K562 (cell line): ENCODE measurements around the gene PTGES3. TPM values are rescaled to one million over a fixed set of nuclear protein-coding genes. Genes with fewer than 3 reads are reported as not detected.

Experiments
- CC2D1A ChIP-seq: fragments of 450-650 bp; IDR thresholded peaks from 2 replicates; pipeline ENCODE4 v1.6.1; 2017; ENCODE audit warnings: mild to moderate bottlenecking
- CHCHD3 ChIP-seq: fragments of 250-450 bp; sonication (Bioruptor Pico); IDR thresholded peaks from 2 replicates; pipeline ENCODE4 v2.1.2; 2022; ENCODE audit warnings: mild to moderate bottlenecking
- HIVEP1 ChIP-seq: fragments of 250-450 bp; sonication (Bioruptor Pico); IDR thresholded peaks from 2 replicates; pipeline ENCODE4 v1.4.0; 2020; ENCODE audit warnings: mild to moderate bottlenecking
- KAT7 ChIP-seq: sonication (generic); formaldehyde crosslinking; IDR thresholded peaks from 2 replicates; pipeline ENCODE4 v1.8.0; 2022; ENCODE audit warnings: missing genetic modification reagents, mild to moderate bottlenecking, borderline replicate concordance
- KDM2B ChIP-seq: fragments of 250-450 bp; sonication (Bioruptor Pico); IDR thresholded peaks from 2 replicates; pipeline ENCODE4 v1.8.0; 2021; ENCODE audit warnings: mild to moderate bottlenecking, moderate library complexity
- MXI1 ChIP-seq: IDR thresholded peaks from 2 replicates; pipeline ENCODE4 v1.6.1; 2011; ENCODE audit warnings: low read depth, mild to moderate bottlenecking, improper control_type of control experiment, low read length
- NR1H2 ChIP-seq: sonication (generic); formaldehyde crosslinking; IDR thresholded peaks from 2 replicates; pipeline ENCODE4 v1.4.0; 2020; ENCODE audit warnings: mild to moderate bottlenecking, missing genetic modification reagents
- SNRNP70 ChIP-seq: fragments of 200-400 bp; formaldehyde crosslinking; optimal IDR thresholded peaks from 2 replicates; pipeline ENCODE3; 2017; ENCODE audit warnings: low read depth, low read length
- TAF15 ChIP-seq: fragments of 200-400 bp; formaldehyde crosslinking; IDR thresholded peaks from 2 replicates; pipeline ENCODE4 v1.6.1; 2017; ENCODE audit warnings: mild to moderate bottlenecking, low read depth, low read length, moderate library complexity
- XRCC5 ChIP-seq: fragments of 200-400 bp; formaldehyde crosslinking; IDR thresholded peaks from 2 replicates; pipeline ENCODE4 v1.6.1; 2017; ENCODE audit warnings: low read depth, mild to moderate bottlenecking, low read length
- ZC3H4 ChIP-seq: sonication (generic); formaldehyde crosslinking; IDR thresholded peaks from 2 replicates; pipeline ENCODE4 v1.9.0; 2021; ENCODE audit warnings: missing genetic modification reagents, borderline replicate concordance
- ZFX ChIP-seq: sonication (generic); formaldehyde crosslinking; IDR thresholded peaks from 2 replicates; pipeline ENCODE4 v1.8.0; 2022; ENCODE audit warnings: mild to moderate bottlenecking, missing genetic modification reagents, moderate library complexity
- ZNF124 ChIP-seq: sonication (generic); formaldehyde crosslinking; IDR thresholded peaks from 2 replicates; pipeline ENCODE4 v1.8.1; 2022; ENCODE audit warnings: missing genetic modification reagents
- ZNF133 ChIP-seq: fragments of 250-450 bp; sonication (Bioruptor Pico); IDR thresholded peaks from 2 replicates; pipeline ENCODE4 v1.4.0; 2020; ENCODE audit warnings: mild to moderate bottlenecking
- ZNF395 ChIP-seq: fragments of 200-800 bp; sonication (Bioruptor generic); IDR thresholded peaks from 2 replicates; pipeline ENCODE4 v1.6.1; 2017; ENCODE audit warnings: missing genetic modification characterization, missing compliant biosample characterization
- ZNF584 ChIP-seq: fragments of 200-800 bp; sonication (Bioruptor generic); IDR thresholded peaks from 2 replicates; pipeline ENCODE4 v1.6.1; 2016; ENCODE audit warnings: low read depth, mild to moderate bottlenecking, missing genetic modification characterization, missing compliant biosample characterization
- ZNF695 ChIP-seq: fragments of 450-650 bp; formaldehyde crosslinking; IDR thresholded peaks from 2 replicates; pipeline ENCODE4 v1.4.0; 2020; ENCODE audit warnings: mild to moderate bottlenecking, moderate library complexity
- ZNF785 ChIP-seq: fragments of 250-450 bp; sonication (Bioruptor Pico); IDR thresholded peaks from 2 replicates; pipeline ENCODE4 v1.4.0; 2020; ENCODE audit warnings: mild to moderate bottlenecking
- polyA plus RNA-seq, 8 experiments: library from polyadenylated mRNA; depleted of rRNA in 4 of 8; stranded (reverse) in 5 of 8; unstranded in 3 of 8; fragments of >200 nt; fragmentation: Nextera tagmentation in 2 of 8; fragmentation: Illumina TruSeq in 1 of 8; extraction: Ambion mirVana in 2 of 8; extraction: Trizol in 1 of 8; gene quantifications; 2 replicates each; pipeline versions ENCODE4 v1.2.1 to v1.2.3, GENCODE V29; 2011 to 2014; ENCODE audit warnings: inconsistent platforms in 1 of 8, missing spikeins in 1 of 8
- total RNA-seq, 7 experiments: library from RNA; depleted of rRNA in 6 of 7; stranded (reverse); fragments of >200 nt in 6 of 7; fragmentation: Illumina TruSeq in 2 of 7; extraction: Trizol in 2 of 7; gene quantifications; 2 replicates each; pipeline versions ENCODE4 v1.2.1 to v1.2.3, GENCODE V29; 2011 to 2021; ENCODE audit warnings: low replicate concordance in 1 of 7
- TF ChIP-seq, protein P1 (sequence below): fragments of 450-650 bp; IDR thresholded peaks from 2 replicates; pipeline ENCODE4 v1.6.1; 2016; ENCODE audit warnings: low read depth
- TF ChIP-seq, protein P2 (sequence below): sonication (generic); formaldehyde crosslinking; IDR thresholded peaks from 2 replicates; pipeline ENCODE4 v1.9.0; 2022; ENCODE audit warnings: mild to moderate bottlenecking, missing genetic modification reagents

PTGES3 gene
- total and polyA plus RNA-seq, 9 of the 15 experiments (the other 6 are each of a cell fraction or from before 2014, with no cell fraction given) = 163 to 501 (median 213) TPM

GRCh38 chr12:56724972-56725722, 37.1 kb upstream of the PTGES3 start, which contains the start of gene NACA (continued):
- TF ChIP-seq, protein P1, sequence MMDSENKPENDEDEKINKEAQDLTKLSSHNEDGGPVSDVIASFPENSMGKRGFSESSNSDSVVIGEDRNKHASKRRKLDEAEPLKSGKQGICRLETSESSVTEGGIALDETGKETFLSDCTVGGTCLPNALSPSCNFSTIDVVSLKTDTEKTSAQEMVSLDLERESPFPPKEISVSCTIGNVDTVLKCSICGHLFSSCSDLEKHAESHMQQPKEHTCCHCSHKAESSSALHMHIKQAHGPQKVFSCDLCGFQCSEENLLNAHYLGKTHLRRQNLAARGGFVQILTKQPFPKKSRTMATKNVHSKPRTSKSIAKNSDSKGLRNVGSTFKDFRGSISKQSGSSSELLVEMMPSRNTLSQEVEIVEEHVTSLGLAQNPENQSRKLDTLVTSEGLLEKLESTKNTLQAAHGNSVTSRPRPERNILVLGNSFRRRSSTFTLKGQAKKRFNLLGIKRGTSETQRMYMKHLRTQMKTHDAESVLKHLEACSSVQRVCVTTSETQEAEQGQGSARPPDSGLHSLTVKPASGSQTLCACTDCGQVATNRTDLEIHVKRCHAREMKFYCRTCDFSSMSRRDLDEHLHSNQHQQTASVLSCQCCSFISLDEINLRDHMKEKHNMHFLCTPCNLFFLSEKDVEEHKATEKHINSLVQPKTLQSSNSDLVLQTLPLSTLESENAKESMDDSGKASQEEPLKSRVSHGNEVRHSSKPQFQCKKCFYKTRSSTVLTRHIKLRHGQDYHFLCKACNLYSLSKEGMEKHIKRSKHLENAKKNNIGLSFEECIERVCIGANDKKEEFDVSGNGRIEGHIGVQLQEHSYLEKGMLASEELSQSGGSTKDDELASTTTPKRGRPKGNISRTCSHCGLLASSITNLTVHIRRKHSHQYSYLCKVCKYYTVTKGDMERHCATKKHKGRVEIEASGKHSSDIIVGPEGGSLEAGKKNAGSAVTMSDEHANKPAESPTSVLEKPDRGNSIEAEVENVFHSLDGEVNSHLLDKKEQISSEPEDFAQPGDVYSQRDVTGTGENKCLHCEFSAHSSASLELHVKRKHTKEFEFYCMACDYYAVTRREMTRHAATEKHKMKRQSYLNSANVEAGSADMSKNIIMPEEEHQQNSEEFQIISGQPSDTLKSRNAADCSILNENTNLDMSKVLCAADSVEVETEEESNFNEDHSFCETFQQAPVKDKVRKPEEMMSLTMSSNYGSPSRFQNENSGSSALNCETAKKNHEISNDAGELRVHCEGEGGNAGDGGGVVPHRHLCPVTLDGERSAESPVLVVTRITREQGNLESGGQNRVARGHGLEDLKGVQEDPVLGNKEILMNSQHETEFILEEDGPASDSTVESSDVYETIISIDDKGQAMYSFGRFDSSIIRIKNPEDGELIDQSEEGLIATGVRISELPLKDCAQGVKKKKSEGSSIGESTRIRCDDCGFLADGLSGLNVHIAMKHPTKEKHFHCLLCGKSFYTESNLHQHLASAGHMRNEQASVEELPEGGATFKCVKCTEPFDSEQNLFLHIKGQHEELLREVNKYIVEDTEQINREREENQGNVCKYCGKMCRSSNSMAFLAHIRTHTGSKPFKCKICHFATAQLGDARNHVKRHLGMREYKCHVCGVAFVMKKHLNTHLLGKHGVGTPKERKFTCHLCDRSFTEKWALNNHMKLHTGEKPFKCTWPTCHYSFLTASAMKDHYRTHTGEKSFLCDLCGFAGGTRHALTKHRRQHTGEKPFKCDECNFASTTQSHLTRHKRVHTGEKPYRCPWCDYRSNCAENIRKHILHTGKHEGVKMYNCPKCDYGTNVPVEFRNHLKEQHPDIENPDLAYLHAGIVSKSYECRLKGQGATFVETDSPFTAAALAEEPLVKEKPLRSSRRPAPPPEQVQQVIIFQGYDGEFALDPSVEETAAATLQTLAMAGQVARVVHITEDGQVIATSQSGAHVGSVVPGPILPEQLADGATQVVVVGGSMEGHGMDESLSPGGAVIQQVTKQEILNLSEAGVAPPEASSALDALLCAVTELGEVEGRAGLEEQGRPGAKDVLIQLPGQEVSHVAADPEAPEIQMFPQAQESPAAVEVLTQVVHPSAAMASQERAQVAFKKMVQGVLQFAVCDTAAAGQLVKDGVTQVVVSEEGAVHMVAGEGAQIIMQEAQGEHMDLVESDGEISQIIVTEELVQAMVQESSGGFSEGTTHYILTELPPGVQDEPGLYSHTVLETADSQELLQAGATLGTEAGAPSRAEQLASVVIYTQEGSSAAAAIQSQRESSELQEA = no peak
- TF ChIP-seq, protein P2, sequence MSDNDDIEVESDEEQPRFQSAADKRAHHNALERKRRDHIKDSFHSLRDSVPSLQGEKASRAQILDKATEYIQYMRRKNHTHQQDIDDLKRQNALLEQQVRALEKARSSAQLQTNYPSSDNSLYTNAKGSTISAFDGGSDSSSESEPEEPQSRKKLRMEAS (CRISPR knock-in tag) = peak; percentile 91
- TF ChIP-seq ZNF584 (CRISPR knock-in tag) (no peak), ZNF785 (CRISPR knock-in tag) (no peak), ZFX (CRISPR knock-in tag) (peak; percentile 99), ZNF124 (CRISPR knock-in tag) (no peak), ZNF395 (CRISPR knock-in tag) (no peak), CC2D1A (no peak; the same call in 1 of the 2 replicates), CHCHD3 (no peak; the same call in 1 of the 2 replicates), NR1H2 (0 out of 2 replicates have a peak, but pooled peaks have one; percentile 59), HIVEP1 (CRISPR knock-in tag) (no peak), SNRNP70 (no peak), XRCC5 (no peak), ZNF133 (CRISPR knock-in tag) (no peak), KAT7 (CRISPR knock-in tag) (peak; percentile 99), TAF15 (no peak), ZNF695 (CRISPR knock-in tag) (no peak), KDM2B (CRISPR knock-in tag) (no peak), MXI1 (peak; percentile 83), ZC3H4 (CRISPR knock-in tag) (no peak)
